WERI-Rb-1 (cell line): ENCODE results near the gene ATP2B3.

Experiments
- DNase-seq: peaks from one replicate; pipeline ENCODE4 v3.0.0-alpha.2; 2020
- H3K27ac ChIP-seq: fragments of 250-450 bp; sonication (Bioruptor Pico); 2 replicates; pipeline ENCODE4 v1.5.1; 2020; ENCODE audit warnings: mild to moderate bottlenecking, moderate library complexity
- H3K27me3 ChIP-seq: fragments of 250-450 bp; sonication (Bioruptor Pico); 2 replicates; pipeline ENCODE4 v1.5.1; 2021; ENCODE audit warnings: mild to moderate bottlenecking, low read depth, moderate library complexity; ENCODE audit not compliant: insufficient read depth, severe bottlenecking
- H3K36me3 ChIP-seq: fragments of 250-450 bp; sonication (Bioruptor Pico); 2 replicates; pipeline ENCODE4 v1.5.1; 2020; ENCODE audit warnings: mild to moderate bottlenecking, moderate library complexity
- H3K4me3 ChIP-seq: 2 replicates; pipeline ENCODE4 v1.5.1; 2011; ENCODE audit warnings: low read depth, mild to moderate bottlenecking, control low read depth, low read length
- H3K9me3 ChIP-seq: fragments of 250-450 bp; sonication (Bioruptor Pico); 2 replicates; pipeline ENCODE4 v1.5.1; 2021; ENCODE audit warnings: mild to moderate bottlenecking, moderate library complexity; ENCODE audit not compliant: severe bottlenecking
- CTCF ChIP-seq: IDR thresholded peaks from 2 replicates; pipeline ENCODE4 v1.5.1; 2011; ENCODE audit warnings: low read depth, mild to moderate bottlenecking, control low read depth, inconsistent platforms, low read length

ATP2B3 gene

GRCh38 chrX:153499341-153499740 lies 18.1 kb upstream of the ATP2B3 start:
- H3K4me3 ChIP-seq = no peak overlapping the region
- H3K9me3 ChIP-seq = no peaks in the 10 kb centered on the region
- peaks cover 29% of the 10 kb centered on the region for H3K27me3 ChIP-seq
- no peak for TF ChIP-seq CTCF
- DNase-seq = no peak
- no peaks in the 10 kb centered on the region for H3K36me3 ChIP-seq
- H3K27ac ChIP-seq = no peak overlapping the region

GRCh38 chrX:153499876-153500275 lies 17.6 kb upstream of the ATP2B3 start:
- no peak overlapping the region for H3K4me3 ChIP-seq
- DNase-seq = no peak
- peaks cover 34% of the 10 kb centered on the region for H3K27me3 ChIP-seq
- H3K36me3 ChIP-seq = no peaks in the 10 kb centered on the region
- H3K9me3 ChIP-seq = no peaks in the 10 kb centered on the region
- no peak for TF ChIP-seq CTCF
- H3K27ac ChIP-seq = no peak overlapping the region

- Histone ChIP-seq H3K4me3 (no peak overlapping the region), H3K9me3 (no peaks in the 10 kb centered on the region), H3K27ac (no peak overlapping the region), H3K36me3 (no peaks in the 10 kb centered on the region), H3K27me3 (peaks cover 36% of the 10 kb centered on the region)
- DNase-seq = no peak
- no peak for TF ChIP-seq CTCF
Measured at GRCh38 chrX:153500676-153501280, 16.7 kb upstream of the ATP2B3 start.

GRCh38 chrX:153501530-153501929 lies 15.9 kb upstream of the ATP2B3 start:
- peaks cover 29% of the 10 kb centered on the region for H3K27me3 ChIP-seq
- no peak for DNase-seq
- no peaks in the 10 kb centered on the region for H3K9me3 ChIP-seq
- no peak overlapping the region for H3K27ac ChIP-seq
- H3K4me3 ChIP-seq = no peak overlapping the region
- H3K36me3 ChIP-seq = no peaks in the 10 kb centered on the region
- TF ChIP-seq CTCF = no peak

- Histone ChIP-seq H3K9me3 (no peaks in the 10 kb centered on the region), H3K4me3 (no peak overlapping the region), H3K27ac (no peak overlapping the region), H3K36me3 (no peaks in the 10 kb centered on the region), H3K27me3 (peaks cover 33% of the 10 kb centered on the region)
- TF ChIP-seq CTCF = no peak
- DNase-seq = no peak
Measured at GRCh38 chrX:153502131-153502530, 15.3 kb upstream of the ATP2B3 start.

GRCh38 chrX:153502796-153503195 lies 14.6 kb upstream of the ATP2B3 start:
- H3K27me3 ChIP-seq = peaks cover 39% of the 10 kb centered on the region
- H3K27ac ChIP-seq = no peak overlapping the region
- DNase-seq = no peak
- no peak for TF ChIP-seq CTCF
- H3K36me3 ChIP-seq = no peaks in the 10 kb centered on the region
- H3K9me3 ChIP-seq = no peaks in the 10 kb centered on the region
- no peak overlapping the region for H3K4me3 ChIP-seq
